Measurements from ENCODE around the gene CD72. TPM values are rescaled to one million over a fixed set of nuclear protein-coding genes. Genes with fewer than 3 reads are reported as not detected.

CD72 gene
- polyA plus RNA-seq, 1 experiment = 1.7 TPM

DNA sequence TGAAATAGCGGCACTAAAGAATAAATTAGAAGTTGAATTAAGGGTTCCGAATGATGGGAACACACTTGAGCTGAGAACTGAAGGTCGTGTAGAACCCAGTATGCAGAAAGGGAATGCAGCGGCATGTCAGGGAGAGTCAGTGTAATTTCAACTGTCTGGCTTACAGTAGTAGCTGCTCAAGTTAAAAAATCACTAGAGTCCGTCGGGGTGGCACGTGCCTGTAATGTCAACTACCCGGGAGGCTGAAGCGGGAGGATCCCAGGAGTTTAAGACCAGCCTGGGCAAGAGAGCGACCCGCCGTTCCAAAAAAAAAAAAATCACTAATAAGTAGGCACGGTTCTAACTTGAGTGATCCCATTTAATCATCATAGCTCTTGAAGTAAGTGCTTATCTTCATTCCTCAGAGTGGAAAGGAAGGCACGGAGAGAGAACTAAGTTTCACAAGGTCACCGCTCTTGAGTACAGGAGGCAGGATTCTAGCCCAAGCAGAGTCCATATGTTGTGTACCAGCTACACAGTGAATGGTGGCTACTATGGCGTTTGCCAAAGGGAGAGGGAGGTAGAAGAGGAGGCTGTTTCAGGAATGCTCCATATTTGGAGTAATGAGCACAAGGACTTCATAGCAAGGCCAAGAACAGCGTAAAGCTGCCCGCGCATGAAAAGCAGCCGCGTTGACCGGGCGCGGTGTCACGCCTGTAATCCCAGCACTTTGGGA is 38.8 kb upstream of the CD72 start:
- Histone ChIP-seq H3K27me3 (ENCODE audit: control insufficient read depth, insufficient read depth, low read length) (no peaks in the 10 kb centered on the region), H3K36me3 (ENCODE audit: control insufficient read depth, insufficient read depth, low read length) (peaks cover 3% of the 10 kb centered on the region), H3K4me3 (ENCODE audit: low read depth, low read length) (peak overlapping the region; percentile 30)
- ChIA-PET POLR2A (interaction anchor here (1.0 to 1.8 kb wide), 2 partner anchors 34 to 71 kb away, joined by 7 to 8 read pairs; partner anchors contain the start of gene TPM2), CTCF (interaction anchor here (0.6 to 6.5 kb wide), 11 partner anchors 10 to 298 kb away, joined by 3 to 74 read pairs (median 5); partner anchors contain the start of genes CREB3 and TLN1)
- TF ChIP-seq, protein P1, sequence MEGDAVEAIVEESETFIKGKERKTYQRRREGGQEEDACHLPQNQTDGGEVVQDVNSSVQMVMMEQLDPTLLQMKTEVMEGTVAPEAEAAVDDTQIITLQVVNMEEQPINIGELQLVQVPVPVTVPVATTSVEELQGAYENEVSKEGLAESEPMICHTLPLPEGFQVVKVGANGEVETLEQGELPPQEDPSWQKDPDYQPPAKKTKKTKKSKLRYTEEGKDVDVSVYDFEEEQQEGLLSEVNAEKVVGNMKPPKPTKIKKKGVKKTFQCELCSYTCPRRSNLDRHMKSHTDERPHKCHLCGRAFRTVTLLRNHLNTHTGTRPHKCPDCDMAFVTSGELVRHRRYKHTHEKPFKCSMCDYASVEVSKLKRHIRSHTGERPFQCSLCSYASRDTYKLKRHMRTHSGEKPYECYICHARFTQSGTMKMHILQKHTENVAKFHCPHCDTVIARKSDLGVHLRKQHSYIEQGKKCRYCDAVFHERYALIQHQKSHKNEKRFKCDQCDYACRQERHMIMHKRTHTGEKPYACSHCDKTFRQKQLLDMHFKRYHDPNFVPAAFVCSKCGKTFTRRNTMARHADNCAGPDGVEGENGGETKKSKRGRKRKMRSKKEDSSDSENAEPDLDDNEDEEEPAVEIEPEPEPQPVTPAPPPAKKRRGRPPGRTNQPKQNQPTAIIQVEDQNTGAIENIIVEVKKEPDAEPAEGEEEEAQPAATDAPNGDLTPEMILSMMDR (IDR thresholded peaks at IDR 0.05; ENCODE audit: insufficient read depth, low read depth, low read length) = no peak
- DNase-seq (ENCODE audit: low read depth) = no peak

DNA sequence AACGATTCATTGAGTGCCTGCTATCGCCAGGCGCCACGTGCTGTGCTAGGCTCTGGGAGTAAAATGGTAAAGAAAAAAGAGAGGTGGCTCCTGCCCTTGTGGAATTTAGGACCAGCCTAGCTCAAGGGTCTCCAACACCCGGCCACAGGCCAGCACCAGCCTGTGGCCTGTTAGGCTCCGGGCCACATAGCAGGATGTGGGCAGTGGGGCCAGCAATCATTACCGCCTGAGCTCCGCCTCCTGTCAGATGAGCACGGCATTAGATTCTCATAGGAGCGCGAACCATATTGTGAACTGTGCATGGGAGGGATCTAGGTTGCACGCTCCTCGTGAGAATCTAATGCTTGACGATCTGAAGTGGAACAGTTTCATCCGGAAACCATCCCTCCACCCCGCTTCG is 38.1 kb upstream of the CD72 start:
- Histone ChIP-seq H3K36me3 (ENCODE audit: control insufficient read depth, insufficient read depth, low read length) (peaks cover 3% of the 10 kb centered on the region), H3K27me3 (ENCODE audit: control insufficient read depth, insufficient read depth, low read length) (no peaks in the 10 kb centered on the region), H3K4me3 (ENCODE audit: low read depth, low read length) (no peak overlapping the region)
- no peak for DNase-seq (ENCODE audit: low read depth)
- CTCF ChIA-PET = interaction anchor here (0.6 to 6.5 kb wide), 7 partner anchors 9 to 299 kb away, joined by 3 to 74 read pairs (median 9); partner anchors contain the start of genes CREB3 and TLN1
- TF ChIP-seq, protein P1 (IDR thresholded peaks at IDR 0.05; ENCODE audit: insufficient read depth, low read depth, low read length) = no peak
- POLR2A ChIA-PET = interaction anchor here (0.5 to 1.8 kb wide), 2 partner anchors 34 to 131 kb away, joined by 8 read pairs; partner anchors contain the start of gene TPM2

DNA sequence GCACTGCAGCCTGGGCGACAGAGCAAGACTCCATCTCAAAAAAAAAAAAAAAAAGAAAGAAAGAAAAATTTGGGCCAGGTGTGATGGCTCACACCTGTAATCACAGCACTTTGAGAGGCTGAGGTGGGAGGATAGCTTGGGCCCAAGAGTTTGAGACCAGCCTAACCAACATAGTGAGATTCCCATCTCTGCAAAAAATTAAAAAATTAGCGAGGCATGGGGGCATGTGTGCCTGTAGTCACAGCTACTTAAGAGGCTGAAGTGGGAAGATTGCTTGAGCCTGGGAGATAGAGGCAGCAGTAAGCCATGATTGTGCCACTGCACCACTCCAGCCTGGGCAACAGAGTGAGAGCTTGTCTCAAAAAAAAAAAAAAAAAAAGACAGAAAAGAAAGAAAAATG is 35.4 kb upstream of the CD72 start:
- Histone ChIP-seq H3K27me3 (ENCODE audit: control insufficient read depth, insufficient read depth, low read length) (no peaks in the 10 kb centered on the region), H3K4me3 (ENCODE audit: low read depth, low read length) (no peak overlapping the region), H3K36me3 (ENCODE audit: control insufficient read depth, insufficient read depth, low read length) (no peaks in the 10 kb centered on the region)
- no peak for DNase-seq (ENCODE audit: low read depth)
- CTCF ChIA-PET = interaction anchor here (1.7 kb wide), 1 partner anchor 42 kb away, joined by 9 read pairs; no protein-coding TSS in a partner anchor
- POLR2A ChIA-PET = no interaction called here
- TF ChIP-seq, protein P1 (IDR thresholded peaks at IDR 0.05; ENCODE audit: insufficient read depth, low read depth, low read length) = no peak

DNA sequence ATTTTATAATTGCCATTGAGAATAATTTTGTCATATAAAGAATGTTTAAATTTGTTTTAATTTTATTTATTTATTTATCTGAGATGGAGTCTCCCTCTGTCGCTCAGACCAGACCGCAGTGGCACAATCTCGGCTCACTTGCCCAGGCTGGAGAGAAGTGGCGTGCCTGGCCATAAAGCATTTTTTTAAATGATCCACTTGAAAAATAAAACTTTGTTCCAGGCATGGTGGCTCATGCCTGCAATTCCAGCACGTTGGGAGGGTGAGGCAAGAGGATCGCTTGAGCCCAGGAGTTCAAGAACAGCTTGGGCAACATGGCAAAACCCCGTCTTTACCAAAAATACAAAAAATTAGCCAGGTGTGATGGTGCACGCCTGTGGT is 34.6 kb upstream of the CD72 start:
- ChIA-PET CTCF (interaction anchor here (1.7 kb wide), 1 partner anchor 43 kb away, joined by 9 read pairs; no protein-coding TSS in a partner anchor), POLR2A (no interaction called here)
- TF ChIP-seq, protein P1 (IDR thresholded peaks at IDR 0.05; ENCODE audit: insufficient read depth, low read depth, low read length) = no peak
- Histone ChIP-seq H3K27me3 (ENCODE audit: control insufficient read depth, insufficient read depth, low read length) (no peaks in the 10 kb centered on the region), H3K4me3 (ENCODE audit: low read depth, low read length) (no peak overlapping the region), H3K36me3 (ENCODE audit: control insufficient read depth, insufficient read depth, low read length) (no peaks in the 10 kb centered on the region)
- DNase-seq (ENCODE audit: low read depth) = no peak

DNA sequence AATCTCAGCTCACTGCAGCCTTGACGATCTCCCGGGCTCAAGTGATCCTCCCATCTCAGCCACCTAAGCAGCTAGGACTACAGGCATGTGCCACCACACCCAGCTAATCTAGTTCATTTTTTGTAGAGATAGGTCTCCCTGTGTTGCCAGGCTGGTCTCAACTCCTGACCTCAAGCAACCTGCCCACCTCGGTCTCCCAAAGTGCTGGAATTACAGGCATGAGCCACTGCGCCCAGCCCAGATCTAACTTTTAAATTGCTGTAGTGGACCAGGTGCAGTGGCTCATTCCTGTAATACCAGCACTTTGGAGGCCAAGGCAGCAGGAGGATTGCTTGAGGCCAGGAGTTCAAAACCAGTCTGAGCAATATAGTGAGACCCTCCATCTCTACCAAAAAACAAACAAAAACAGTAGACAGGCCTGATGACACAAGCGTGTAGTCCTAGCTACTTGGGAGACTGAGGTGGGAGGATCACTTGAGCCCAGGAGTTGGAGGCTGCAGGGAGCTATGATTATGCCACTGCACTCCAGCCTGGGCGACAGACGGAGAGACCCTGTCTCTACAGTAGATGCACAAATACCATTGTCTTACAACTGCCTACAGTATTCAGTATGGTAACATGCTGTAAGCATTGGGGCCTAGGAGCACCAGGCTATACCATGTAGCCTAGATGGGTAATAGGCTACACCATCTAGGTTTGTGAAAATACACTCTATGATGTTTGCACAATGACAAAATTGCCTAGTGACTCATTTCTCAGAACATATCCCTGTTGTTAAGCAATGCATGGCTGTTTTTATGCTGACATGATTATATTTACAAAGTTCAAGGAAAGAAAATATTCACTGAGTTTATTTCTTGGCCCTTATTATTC is 34.0 kb upstream of the CD72 start:
- TF ChIP-seq, protein P1 (IDR thresholded peaks at IDR 0.05; ENCODE audit: insufficient read depth, low read depth, low read length) = no peak
- ChIA-PET CTCF (interaction anchor here (1.7 kb wide), 1 partner anchor 44 kb away, joined by 9 read pairs; no protein-coding TSS in a partner anchor), POLR2A (no interaction called here)
- H3K4me3 ChIP-seq (ENCODE audit: low read depth, low read length) = no peak overlapping the region
- H3K36me3 ChIP-seq (ENCODE audit: control insufficient read depth, insufficient read depth, low read length) = no peaks in the 10 kb centered on the region
- DNase-seq (ENCODE audit: low read depth) = no peak
- no peaks in the 10 kb centered on the region for H3K27me3 ChIP-seq (ENCODE audit: control insufficient read depth, insufficient read depth, low read length)

Measured in BJ (cell line).